Cardiac ventricle fibroblast (primary cell): ENCODE data around the gene COMTD1. TPM values are rescaled to one million over a fixed set of nuclear protein-coding genes. Genes with fewer than 3 reads are reported as not detected.

Experiments used
- total RNA-seq: library from RNA; depleted of rRNA; stranded (reverse); fragments of >200 nt; gene quantifications from 2 replicates; pipeline ENCODE4 v1.2.3, GENCODE V29; 2015

COMTD1 gene
- 14.1 and 15.0 TPM in 2 replicates for total RNA-seq

DNA sequence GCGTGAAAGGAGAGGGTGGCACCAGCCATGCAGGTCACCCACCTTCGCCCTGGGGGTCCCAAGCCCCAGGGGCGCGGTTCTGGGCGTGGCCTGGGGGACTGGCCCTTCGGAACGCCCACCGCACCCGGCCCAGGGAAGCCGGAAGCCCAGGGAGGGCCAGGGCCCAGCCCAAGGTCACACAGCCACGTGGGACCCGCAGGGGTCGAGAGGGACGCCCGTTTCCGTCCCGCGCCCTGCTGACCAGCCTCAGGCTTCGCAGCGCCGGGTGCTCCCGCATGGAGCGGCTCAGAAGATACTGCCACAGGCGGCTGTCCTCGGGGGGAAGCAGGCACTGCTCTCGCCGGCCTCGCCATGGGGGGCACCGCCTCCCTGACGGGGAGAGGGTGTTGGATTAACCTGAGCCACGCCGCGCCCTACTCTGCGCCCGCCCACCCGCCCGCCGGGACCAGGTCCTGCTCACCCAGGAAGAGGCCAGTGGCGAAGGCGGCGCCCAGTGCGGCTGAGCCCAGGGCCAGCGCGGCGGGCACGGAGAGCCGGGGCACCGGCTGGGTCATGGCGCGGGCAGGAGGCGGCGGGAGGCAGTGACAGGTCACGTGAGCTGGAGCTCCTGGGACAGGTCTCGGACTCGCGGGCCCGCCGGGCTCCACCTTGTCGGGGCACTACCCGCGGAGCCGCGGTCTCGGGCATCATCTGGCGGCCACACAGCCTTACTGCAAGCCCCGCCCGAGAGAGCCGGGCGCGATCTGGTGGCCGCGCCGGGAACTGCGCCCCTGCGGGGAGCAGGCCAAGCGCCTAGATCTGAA lies at the start of gene COMTD1:
Gene COMTD1 (minus strand): TSS at position 583 of the 803 bp plus-strand sequence. CDS start 29 bp downstream, at position 554.

DNA sequence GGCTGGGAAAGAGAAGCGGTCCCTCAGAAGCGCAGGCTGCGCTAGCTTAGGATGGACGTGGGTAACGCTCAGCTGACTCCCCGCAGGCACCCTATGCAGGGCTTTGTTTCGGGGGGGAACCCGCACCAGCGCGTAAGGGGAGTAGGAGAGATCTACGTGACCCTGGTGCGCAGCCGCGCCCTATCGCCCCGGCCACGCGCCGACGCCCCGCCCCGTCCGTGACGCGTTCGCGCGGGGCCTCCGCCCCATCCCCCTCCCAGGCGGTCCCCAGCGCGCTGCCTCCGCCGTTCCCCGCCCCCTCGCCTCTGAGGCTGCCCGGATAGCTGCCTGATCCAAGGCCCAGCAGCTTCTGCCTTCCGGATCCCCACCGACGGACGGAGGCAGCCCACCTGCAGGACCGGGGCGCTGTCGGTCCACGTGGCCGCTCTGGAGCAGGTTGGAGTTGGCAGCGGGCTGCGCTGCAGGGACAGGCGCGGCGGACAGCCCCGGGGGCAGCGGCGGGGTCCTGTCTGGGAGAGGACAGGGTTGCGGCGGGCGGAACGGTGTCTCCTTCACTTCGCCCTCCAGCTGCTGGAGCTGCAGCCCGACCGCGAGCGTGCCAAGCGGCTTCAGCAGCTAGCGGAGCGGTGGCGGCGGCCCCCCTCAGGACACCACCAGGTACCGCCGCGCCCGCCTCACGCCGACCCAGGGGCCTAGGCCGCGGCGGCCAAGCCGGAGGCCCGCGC lies 25.3 kb downstream of the COMTD1 start, which contains the start of gene VDAC2:
Gene VDAC2 (plus strand): TSS at position 515 of the 725 bp plus-strand sequence. CDS start 363 bp downstream, outside the sequence.

Other genes starting within 250 kb of the COMTD1 start
- 21.0 and 33.8 TPM in 2 replicates for gene SAMD8, start 124.3 kb downstream of the COMTD1 start, total RNA-seq
- gene VDAC2, start 25.2 kb downstream of the COMTD1 start, total RNA-seq: 108 and 116 TPM in 2 replicates
- gene ZNF503, start 165.8 kb upstream of the COMTD1 start, total RNA-seq: 31.3 and 34.1 TPM in 2 replicates
- 1.2 and 2.5 TPM in 2 replicates for gene LRMDA, start 195.7 kb upstream of the COMTD1 start, total RNA-seq